ENCODE data around the gene CHCHD6. TPM values are rescaled to one million over a fixed set of nuclear protein-coding genes. Genes with fewer than 3 reads are reported as not detected.

The CHCHD6 gene
- total RNA-seq, 1 experiment from 2014 or later, result 35.8 TPM

DNA sequence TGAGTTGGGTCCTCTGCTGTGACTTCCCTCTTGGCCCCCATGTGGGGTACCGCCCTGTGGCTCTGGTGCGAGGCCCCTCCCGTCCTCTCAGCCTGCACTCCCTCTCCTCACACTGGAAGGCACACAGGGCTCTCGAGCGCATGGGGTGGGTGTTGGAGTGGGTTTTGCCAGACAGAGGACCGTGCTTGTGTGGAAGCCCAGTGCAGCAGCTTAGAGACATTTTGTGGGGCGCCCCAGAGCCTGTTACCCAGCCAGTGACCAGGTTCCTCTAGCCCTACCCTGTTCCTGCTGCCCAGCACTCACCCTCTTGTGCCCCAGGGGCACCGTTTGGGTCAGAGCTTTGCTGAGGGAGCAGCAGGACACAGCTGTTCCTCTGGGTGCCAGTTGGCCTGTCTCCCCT lies 288.7 kb downstream of the CHCHD6 start:
- no peak for DNase-seq (ENCODE audit: low spot score)

DNA sequence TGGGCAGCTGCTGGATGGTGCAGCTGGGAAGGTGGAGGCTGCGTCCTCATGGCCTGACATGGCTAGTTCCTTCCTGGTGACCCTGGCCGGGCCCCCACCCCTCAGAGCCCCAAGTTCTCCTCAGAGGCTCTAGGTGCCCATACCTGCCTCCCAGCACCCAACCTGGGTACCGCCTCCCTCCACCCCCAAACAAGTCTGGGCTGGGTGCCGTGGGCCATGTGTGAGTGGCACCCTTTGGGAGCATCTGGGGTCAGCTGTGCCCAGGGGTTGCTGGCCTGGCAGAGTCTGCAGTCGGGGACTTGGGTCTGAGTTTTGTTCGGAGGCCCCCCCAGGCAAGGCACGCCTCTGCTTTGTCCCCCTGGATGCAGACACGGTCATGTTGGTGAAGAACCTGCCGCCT lies 289.4 kb downstream of the CHCHD6 start:
- DNase-seq (ENCODE audit: low spot score), result no peak

- DNase-seq (ENCODE audit: low spot score), result no peak
Observed at GRCh38 chr3:126994661-126995245, 290.7 kb downstream of the CHCHD6 start.

- no peak for DNase-seq (ENCODE audit: low spot score)
Observed at GRCh38 chr3:126995254-126995780, 291.3 kb downstream of the CHCHD6 start.

GRCh38 chr3:126995926-126996512 lies 292.0 kb downstream of the CHCHD6 start:
- DNase-seq (ENCODE audit: low spot score), result no peak

DNA sequence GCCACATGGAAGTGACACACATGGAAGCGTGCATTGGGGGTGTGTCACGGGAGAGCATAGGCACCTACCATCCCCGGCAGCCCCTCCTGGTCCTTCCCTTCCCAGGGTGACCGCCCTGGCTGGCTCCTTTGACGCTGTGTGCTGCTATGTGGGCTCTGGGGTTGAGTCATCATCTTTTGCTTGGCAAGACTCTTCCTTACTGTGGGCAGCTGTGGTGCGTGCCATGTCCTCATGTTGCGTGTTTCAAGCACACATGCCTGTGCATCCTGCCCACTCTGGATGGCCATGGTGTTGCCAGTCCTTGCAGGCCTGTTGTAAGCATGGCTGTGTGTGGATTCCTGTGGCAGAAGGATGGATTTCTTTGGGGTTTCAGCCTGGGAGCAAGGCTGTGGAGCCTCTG lies 292.9 kb downstream of the CHCHD6 start:
- DNase-seq (ENCODE audit: low spot score), result no peak

GRCh38 chr3:126997455-126998038 lies 293.5 kb downstream of the CHCHD6 start:
- DNase-seq (ENCODE audit: low spot score), result no peak

DNA sequence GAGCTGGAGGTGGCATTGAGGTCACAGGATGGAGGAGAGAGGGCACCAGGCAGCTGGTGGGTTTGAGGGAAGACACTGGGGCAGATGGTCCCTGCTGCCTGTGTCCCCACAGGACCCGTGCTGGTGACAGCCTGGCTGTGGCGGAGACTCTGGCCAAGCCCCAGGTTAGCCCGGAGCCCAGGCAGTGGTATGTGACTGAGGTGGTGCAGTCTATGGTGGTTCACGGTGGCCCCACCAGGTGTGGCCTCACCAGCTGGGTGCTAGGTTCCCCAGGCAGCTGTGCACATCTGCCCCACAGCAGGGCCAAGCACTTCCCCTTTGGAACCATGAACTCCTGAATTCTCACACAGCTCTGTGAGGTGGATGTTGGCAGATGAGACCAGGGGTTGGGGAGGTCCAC lies 294.3 kb downstream of the CHCHD6 start:
- DNase-seq (ENCODE audit: low spot score), result no peak

DNA sequence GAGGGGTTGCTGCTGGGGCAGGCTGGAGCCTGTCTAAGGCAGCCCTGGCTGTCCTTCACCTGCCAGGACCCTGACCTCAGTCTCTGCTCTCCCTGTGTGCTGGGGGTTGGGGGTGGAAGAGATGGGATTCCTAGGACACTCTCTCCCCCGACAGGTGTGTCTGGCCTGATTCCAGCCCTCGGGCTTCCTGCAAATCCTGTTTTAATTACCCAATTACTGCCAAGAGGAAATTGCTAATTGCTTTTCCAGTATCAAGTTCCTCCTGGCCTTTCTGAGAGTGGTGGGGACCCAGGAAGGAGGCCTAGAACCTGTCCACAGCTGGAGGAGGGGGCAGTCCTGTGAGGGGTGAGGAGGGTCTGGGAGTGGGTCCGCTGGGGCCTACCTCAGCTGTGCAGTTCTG lies 294.7 kb downstream of the CHCHD6 start:
- no peak for DNase-seq (ENCODE audit: low spot score)

GRCh38 chr3:126999383-126999782 lies 295.3 kb downstream of the CHCHD6 start:
- no peak for DNase-seq (ENCODE audit: low spot score)

DNA sequence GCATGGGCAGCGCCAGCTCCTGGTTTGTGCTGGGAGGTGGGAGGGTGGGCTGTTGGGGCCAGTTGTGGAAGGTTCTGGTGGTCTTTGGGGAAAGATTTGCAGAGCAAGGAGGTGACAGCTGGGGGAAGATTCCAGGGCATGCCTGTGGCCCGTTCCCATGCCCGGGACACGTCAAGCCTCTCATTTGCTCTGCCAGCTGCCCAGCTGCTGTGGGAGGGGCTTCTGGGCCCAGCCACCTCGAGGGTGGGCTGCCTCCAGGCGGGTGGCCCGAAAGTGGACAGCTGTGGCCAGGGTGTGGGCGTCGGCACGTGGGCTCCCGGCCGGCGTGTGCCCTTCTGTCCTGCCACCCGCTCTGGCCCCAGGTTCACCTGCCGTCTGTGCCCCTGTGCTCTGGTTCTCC lies 296.1 kb downstream of the CHCHD6 start:
- DNase-seq (ENCODE audit: low spot score), result no peak

DNA sequence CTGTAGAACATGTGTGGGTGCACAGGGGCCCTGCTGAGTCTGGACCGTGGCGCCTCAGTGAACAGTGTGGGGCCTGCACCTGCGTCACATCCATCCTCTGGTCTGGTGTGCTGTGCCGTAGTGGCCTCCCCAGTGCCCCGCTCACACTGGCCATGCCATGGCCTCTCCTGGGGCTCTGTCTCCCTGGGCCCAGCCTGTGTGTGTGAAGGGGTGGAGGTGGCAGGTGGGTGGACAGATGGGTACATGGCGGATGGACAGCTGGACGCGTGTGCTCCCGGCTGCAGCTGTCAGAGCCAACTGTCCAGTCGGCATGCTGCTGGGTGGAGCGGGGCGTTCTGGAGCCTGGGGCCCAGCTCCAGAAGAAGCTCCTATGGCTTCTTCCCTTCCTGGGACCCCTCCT lies 296.7 kb downstream of the CHCHD6 start:
- no peak for DNase-seq (ENCODE audit: low spot score)

DNA sequence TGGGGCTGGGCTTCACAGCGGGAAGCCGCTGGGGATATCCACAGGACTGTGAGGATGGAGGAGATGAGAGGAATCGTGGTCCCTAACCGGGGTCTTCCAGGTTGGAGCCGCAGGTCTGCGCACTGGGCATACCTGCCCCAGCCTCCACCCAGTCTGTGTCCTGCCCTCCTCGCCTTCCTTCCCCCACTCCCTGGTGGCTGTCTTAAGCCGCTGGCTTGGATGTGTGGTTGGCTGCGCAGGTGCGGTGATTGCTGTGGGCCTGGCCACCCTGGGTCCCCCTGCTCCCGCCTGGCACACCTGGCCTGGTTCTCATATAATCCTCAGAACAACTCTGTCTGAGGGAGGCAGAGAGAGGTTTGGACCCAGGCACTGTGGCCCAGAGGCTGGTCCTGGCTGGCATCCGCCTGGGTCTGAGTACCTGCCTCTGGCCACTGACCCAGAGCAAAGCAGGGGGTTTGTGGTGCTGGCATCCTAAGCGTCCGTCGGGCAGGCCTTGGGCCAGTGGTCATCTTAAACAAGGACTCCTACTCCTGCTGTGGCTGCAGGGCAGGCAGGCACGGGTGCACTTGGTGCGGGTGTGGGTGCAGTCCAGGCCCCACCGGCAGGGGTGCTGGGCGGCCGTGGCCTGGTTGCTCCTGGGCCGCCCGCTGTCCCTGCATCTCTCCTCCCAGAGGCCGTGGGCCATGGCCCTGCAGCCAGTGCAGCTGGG lies 297.6 kb downstream of the CHCHD6 start:
- DNase-seq (ENCODE audit: low spot score), result no peak

DNA sequence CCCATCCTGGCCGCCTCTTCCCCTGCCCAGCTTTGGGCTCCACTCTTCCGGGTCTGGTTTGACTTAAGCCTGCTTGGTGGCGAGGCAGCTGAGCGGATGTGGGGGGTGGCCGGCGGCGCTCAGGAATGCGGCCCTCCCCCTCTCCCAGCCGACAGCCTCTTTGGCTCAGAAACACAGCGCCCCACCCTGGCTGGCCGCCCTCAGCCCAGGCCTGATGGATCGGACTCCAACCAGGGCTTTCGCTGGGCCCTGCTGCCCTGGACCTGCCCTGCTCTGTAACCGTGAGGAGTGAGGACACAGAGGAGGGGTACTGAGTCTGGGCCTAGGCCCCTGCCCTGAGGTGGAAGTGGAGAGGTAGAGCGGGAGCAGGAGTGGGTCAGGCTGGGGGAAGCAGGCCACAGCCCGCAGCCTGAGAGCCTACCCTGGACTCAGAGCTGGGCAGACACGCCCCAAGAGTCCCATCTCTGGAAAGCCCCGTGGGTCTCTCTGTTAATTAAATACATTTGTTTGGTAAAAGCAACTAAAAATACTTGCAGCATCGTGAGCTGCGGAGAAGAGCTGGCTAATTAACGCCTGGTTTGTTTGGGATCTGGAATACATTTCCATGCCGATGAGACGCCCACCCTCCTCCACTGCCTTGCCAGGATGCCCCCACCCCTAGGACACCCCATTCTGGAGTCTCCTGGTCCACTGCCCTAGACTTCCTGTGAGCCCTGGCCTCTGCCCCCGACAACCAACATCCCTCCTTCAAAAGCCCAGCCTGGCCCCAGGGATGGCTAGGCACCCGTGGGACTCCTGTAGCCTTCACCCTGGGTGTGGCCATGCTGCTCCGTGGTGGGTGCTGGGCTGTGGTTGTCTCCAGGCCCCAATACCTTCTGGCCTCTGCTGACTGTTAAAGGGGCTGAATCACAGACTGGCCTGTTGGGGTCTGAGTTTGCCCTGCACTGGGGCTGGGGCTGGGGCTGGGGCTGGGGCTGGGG lies 298.4 kb downstream of the CHCHD6 start:
- peak; percentile 93 for DNase-seq (ENCODE audit: low spot score)

- no peak for DNase-seq (ENCODE audit: low spot score)
Observed at GRCh38 chr3:127003175-127003555, 299.1 kb downstream of the CHCHD6 start.

DNA sequence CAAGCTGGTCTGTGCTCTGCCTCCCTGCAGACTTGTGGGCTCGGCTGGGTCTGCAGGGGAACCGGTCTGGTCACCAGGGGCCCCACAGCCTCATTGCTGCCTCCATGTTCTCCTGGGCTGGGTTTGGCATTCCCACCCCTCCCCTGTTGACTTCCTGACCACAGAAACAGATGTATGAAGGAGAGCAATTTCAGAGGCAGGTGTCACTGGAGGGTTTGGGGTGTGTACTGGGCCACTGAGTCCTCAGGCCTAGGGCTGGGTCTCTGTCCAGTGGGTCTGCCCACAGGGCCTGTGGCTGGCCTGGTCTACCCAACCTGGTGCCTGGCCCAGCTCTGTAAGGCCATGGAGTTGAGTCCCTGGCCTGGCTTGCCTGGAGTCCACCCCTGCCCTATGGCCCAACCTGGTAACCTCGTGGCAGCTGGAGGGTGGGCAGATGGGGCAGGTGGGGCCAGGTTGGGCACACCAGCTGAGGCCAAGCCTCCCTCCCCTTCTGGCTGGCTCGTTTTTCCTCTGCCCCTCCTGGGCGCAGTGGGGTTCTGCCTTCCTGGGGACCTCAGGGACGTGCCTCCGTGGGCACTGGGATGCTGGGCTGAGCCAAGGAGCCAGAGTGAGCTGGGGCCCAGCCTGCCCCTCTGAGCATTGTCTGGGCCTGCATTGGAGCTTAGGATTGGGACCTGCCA lies 299.7 kb downstream of the CHCHD6 start:
- DNase-seq (ENCODE audit: low spot score), result no peak

- no peak for DNase-seq (ENCODE audit: low spot score)
Observed at GRCh38 chr3:127004641-127005397, 300.8 kb downstream of the CHCHD6 start.

- no peak for DNase-seq (ENCODE audit: low spot score)
Observed at GRCh38 chr3:127005864-127006500, 301.9 kb downstream of the CHCHD6 start.

DNA sequence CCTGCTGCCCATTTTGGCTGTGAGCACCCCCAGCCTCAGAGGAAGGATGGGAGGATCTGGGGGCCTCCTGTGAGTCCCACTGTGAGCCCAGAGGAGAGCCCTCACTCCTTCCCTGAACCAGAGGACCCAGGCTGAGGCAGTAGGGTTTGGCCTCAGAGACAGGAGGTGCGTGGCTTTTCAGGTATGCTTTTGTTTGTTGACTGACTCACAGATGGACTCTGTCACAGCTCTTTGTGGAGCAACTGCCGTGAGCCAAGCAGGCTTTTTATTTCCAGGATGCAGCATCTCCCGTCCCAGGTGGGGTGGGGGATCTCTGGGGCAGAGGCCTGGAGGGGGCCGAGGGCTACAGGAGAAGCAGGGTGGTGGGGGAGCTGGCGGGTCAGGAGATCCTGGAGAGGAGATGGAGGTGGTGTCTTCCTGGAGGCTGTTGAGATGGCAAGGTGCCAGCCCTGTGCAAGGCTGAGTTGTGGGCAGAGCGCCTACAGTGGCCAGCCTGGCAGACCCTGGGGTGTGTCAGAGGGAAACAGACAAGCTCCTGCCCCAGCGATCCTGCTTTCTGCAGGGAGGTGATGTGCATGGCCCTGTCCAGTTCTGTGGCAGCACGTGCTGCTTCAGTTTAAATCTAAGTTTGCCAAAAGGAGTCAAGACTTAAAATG lies 302.9 kb downstream of the CHCHD6 start:
- no peak for DNase-seq (ENCODE audit: low spot score)
